ENCODE measurements around the gene NFKB1.
A peak's percentile ranks its signal among the peaks of the same experiment; 100 is the strongest.
"Not testable (repeated sequence)": the region's sequence is repeated elsewhere in the genome, so short reads cannot be mapped to it uniquely, and the experiment has no call there.

The NFKB1 gene

GRCh38 chr4:102565696-102566095 is 64.5 kb downstream of the NFKB1 start:
- no peak for DNase-seq (ENCODE audit: low read depth, low spot score)

- no peak for DNase-seq (ENCODE audit: low read depth, low spot score)
Measured at GRCh38 chr4:102566426-102566825, 65.3 kb downstream of the NFKB1 start.

- DNase-seq (ENCODE audit: low read depth, low spot score): no peak
Measured at GRCh38 chr4:102567427-102567826, 66.3 kb downstream of the NFKB1 start.

GRCh38 chr4:102569200-102569599 is 68.0 kb downstream of the NFKB1 start:
- DNase-seq (ENCODE audit: low read depth, low spot score): no peak

- not testable (repeated sequence) for DNase-seq (ENCODE audit: low read depth, low spot score)
Measured at GRCh38 chr4:102570211-102570610, 69.1 kb downstream of the NFKB1 start.

GRCh38 chr4:102572452-102572851 is 71.3 kb downstream of the NFKB1 start:
- DNase-seq (ENCODE audit: low read depth, low spot score): no peak

- DNase-seq (ENCODE audit: low read depth, low spot score): no peak
Measured at GRCh38 chr4:102574317-102574716, 73.2 kb downstream of the NFKB1 start.

GRCh38 chr4:102575369-102576129 is 74.4 kb downstream of the NFKB1 start:
- DNase-seq (ENCODE audit: low read depth, low spot score): no peak

GRCh38 chr4:102578270-102578669 is 77.1 kb downstream of the NFKB1 start:
- no peak for DNase-seq (ENCODE audit: low read depth, low spot score)

- DNase-seq (ENCODE audit: low read depth, low spot score): peak; percentile 83
Measured at GRCh38 chr4:102578819-102579218, 77.7 kb downstream of the NFKB1 start.

GRCh38 chr4:102579794-102580462 is 78.8 kb downstream of the NFKB1 start:
- no peak for DNase-seq (ENCODE audit: low read depth, low spot score)

- DNase-seq (ENCODE audit: low read depth, low spot score): no peak
Measured at GRCh38 chr4:102580463-102580842, 79.3 kb downstream of the NFKB1 start.

GRCh38 chr4:102584091-102584490 is 82.9 kb downstream of the NFKB1 start:
- no peak for DNase-seq (ENCODE audit: low read depth, low spot score)

- DNase-seq (ENCODE audit: low read depth, low spot score): no peak
Measured at GRCh38 chr4:102585329-102585728, 84.2 kb downstream of the NFKB1 start.

- no peak for DNase-seq (ENCODE audit: low read depth, low spot score)
Measured at GRCh38 chr4:102586002-102586643, 85.0 kb downstream of the NFKB1 start.

- no peak for DNase-seq (ENCODE audit: low read depth, low spot score)
Measured at GRCh38 chr4:102586644-102587021, 85.5 kb downstream of the NFKB1 start.

GRCh38 chr4:102589743-102590142 is 88.6 kb downstream of the NFKB1 start:
- no peak for DNase-seq (ENCODE audit: low read depth, low spot score)

- DNase-seq (ENCODE audit: low read depth, low spot score): no peak
Measured at GRCh38 chr4:102592256-102592655, 91.1 kb downstream of the NFKB1 start.

GRCh38 chr4:102593147-102593546 is 92.0 kb downstream of the NFKB1 start:
- DNase-seq (ENCODE audit: low read depth, low spot score): no peak

GRCh38 chr4:102594000-102594399 is 92.8 kb downstream of the NFKB1 start:
- no peak for DNase-seq (ENCODE audit: low read depth, low spot score)

GRCh38 chr4:102596532-102596931 is 95.4 kb downstream of the NFKB1 start:
- DNase-seq (ENCODE audit: low read depth, low spot score): no peak

- DNase-seq (ENCODE audit: low read depth, low spot score): no peak
Measured at GRCh38 chr4:102598086-102598761, 97.1 kb downstream of the NFKB1 start.
